ENCODE measurements around the gene KDM6A.

DNA sequence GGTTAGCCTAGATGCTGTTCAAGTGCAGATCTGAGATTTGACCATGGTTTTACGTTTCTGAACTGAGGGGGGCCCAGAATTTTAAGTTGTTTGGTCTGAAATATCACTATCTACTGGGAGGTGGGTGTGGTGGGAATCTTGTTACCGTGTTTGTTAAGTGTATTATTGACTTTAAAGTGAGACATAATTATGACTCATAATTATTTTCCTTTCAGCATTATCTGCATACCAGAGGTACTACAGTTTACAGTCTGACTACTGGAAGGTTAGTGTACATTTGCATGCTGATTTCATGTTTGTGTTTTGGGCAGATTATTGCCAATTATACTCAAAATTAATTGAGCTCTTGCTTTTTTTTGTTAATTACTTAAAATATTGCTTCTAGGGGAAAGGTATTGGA is 101.5 kb downstream of the KDM6A start:
- TF ChIP-seq CTCF (optimal IDR thresholded peaks at IDR 0.05 in 1 of 3, IDR thresholded peaks at IDR 0.05 in 1 of 3, conservative IDR thresholded peaks at IDR 0.05 in 1 of 3; ENCODE audit: extremely low read depth in 1 of 3, insufficient read depth in 2 of 3, low read length in 3 of 3) (no peak), EZH2 (IDR thresholded peaks at IDR 0.05; ENCODE audit: low read length) (no peak)
